Suprapubic skin (tissue), 3 donors: ENCODE results near the gene PROZ.

Experiments used
- EP300 ChIP-seq: sonication (generic); formaldehyde crosslinking; IDR thresholded peaks from one replicate; pipeline ENCODE4 v1.6.1; 2017; ENCODE audit warnings: antibody characterized with exemption
- POLR2A ChIP-seq, 2 donors: fragments of 450-650 bp; IDR thresholded peaks; one replicate each; pipeline ENCODE4 v1.6.1; 2017; ENCODE audit warnings: antibody characterized with exemption in 2 of 2, mild to moderate bottlenecking in 2 of 2, moderate library complexity in 2 of 2
- TF ChIP-seq, protein P1 (sequence below), 2 donors: fragments of 200-600 bp in 1 of 2; fragments of 450-650 bp in 1 of 2; sonication (generic) in 1 of 2; IDR thresholded peaks; one replicate each; pipeline ENCODE4 v1.5.1; 2016 to 2019; ENCODE audit warnings: antibody characterized with exemption in 2 of 2, mild to moderate bottlenecking in 1 of 2, moderate library complexity in 1 of 2

DNA sequence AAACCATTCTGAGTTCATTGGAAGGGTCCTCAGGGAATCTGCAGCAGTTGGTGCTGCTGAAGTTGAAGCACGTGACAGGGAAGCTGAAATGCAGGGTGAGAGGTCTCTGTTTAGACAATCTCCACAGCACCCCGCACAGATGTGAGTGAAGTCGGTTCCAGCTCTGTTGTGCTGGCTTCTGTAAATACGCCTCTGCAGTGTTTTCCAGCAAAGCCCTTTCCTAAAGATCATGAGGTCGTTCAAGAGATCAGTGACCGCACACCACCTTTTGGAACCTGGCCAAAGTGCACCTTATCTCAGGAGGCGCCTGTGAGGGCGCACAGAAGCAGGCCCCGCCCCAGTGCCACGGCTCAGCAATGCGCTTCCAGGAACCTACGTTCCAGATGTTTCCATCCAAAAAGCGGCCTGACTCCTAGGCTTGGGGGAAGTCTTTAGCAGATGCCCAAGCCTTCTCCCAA is 61.7 kb downstream of the PROZ start:
- TF ChIP-seq POLR2A (IDR thresholded peaks at IDR 0.05) = no peak
- TF ChIP-seq, protein P1, sequence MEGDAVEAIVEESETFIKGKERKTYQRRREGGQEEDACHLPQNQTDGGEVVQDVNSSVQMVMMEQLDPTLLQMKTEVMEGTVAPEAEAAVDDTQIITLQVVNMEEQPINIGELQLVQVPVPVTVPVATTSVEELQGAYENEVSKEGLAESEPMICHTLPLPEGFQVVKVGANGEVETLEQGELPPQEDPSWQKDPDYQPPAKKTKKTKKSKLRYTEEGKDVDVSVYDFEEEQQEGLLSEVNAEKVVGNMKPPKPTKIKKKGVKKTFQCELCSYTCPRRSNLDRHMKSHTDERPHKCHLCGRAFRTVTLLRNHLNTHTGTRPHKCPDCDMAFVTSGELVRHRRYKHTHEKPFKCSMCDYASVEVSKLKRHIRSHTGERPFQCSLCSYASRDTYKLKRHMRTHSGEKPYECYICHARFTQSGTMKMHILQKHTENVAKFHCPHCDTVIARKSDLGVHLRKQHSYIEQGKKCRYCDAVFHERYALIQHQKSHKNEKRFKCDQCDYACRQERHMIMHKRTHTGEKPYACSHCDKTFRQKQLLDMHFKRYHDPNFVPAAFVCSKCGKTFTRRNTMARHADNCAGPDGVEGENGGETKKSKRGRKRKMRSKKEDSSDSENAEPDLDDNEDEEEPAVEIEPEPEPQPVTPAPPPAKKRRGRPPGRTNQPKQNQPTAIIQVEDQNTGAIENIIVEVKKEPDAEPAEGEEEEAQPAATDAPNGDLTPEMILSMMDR (IDR thresholded peaks at IDR 0.05) = no peak
- TF ChIP-seq EP300 = no peak
